Right atrium auricular region (tissue), 2 donors: Measurements from ENCODE around the gene S100A1. TPM values are rescaled to one million over a fixed set of nuclear protein-coding genes. Genes with fewer than 3 reads are reported as not detected.
A peak's percentile ranks its signal among the peaks of the same experiment; 100 is the strongest.

ENCODE experiments used
- DNase-seq: peaks from one replicate; pipeline ENCODE4 v3.0.0-alpha.2; 2019; ENCODE audit warnings: low spot score
- H3K27ac ChIP-seq, 2 donors: fragments of 200-600 bp; sonication (generic); 1 replicate in 1 of 2; 2 replicates in 1 of 2; pipeline ENCODE4 v1.5.1; 2016 to 2019
- H3K27me3 ChIP-seq, 2 donors: fragments of 200-600 bp; sonication (generic); one replicate each; pipeline versions ENCODE4 v1.5.1 to v1.6.0; 2017 to 2019
- H3K36me3 ChIP-seq: fragments of 200-600 bp; sonication (generic); one replicate; pipeline ENCODE4 v1.5.1; 2016
- H3K4me1 ChIP-seq, 2 donors: fragments of 200-600 bp; sonication (generic); one replicate each; pipeline versions ENCODE4 v1.5.1 to v1.6.0; 2017 to 2019
- H3K4me3 ChIP-seq, 2 donors: fragments of 200-600 bp; sonication (generic); 1 replicate in 1 of 2; 2 replicates in 1 of 2; pipeline ENCODE4 v1.5.1; 2017 to 2019; ENCODE audit warnings: mild to moderate bottlenecking in 1 of 2, moderate library complexity in 1 of 2
- H3K9me3 ChIP-seq, 2 donors: fragments of 200-600 bp; sonication (generic); one replicate each; pipeline ENCODE4 v1.5.1; 2019
- total RNA-seq, 2 donors: library from RNA; depleted of rRNA; stranded (reverse); fragments of >200 nt; gene quantifications; one replicate each; pipeline ENCODE4 v1.1.0, GENCODE V29; 2016
- TF ChIP-seq, protein P1 (sequence below), 2 donors: fragments of 200-600 bp; sonication (generic); IDR thresholded peaks; one replicate each; pipeline ENCODE4 v1.5.1; 2019; ENCODE audit warnings: antibody characterized with exemption in 2 of 2

S100A1 gene
- total RNA-seq, 2 donors from 2014 or later, result 965 to 2,413 TPM

DNA sequence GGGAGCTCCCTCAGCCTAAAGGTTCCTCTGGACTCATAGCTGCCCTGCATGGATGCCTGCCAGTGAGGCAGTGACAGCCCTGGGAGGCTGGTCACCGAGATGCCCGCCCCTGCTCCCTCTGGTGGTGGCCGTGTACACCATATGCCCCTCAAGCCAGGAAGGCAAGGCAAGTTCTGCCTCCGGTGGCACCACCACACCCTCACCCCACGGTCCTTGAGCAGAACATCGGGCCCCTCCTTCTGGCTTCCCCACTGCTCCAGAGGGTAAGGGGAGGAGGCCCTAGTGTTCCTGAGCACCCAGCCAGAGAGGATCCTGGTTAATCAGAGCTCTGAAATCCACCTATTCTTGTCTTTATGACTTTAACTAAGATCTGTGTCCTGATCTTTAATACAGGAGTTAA, 10.6 kb upstream of the S100A1 start:
- Histone ChIP-seq H3K27ac (peak overlapping the region; percentile 68 to 70), H3K4me3 (no peak overlapping the region), H3K27me3 (no peaks in the 10 kb centered on the region), H3K9me3 (no peaks in the 10 kb centered on the region), H3K4me1 (peaks cover 0 to 34% of the 10 kb centered on the region in 2 donors), H3K36me3 (peaks cover 30% of the 10 kb centered on the region)
- TF ChIP-seq, protein P1, sequence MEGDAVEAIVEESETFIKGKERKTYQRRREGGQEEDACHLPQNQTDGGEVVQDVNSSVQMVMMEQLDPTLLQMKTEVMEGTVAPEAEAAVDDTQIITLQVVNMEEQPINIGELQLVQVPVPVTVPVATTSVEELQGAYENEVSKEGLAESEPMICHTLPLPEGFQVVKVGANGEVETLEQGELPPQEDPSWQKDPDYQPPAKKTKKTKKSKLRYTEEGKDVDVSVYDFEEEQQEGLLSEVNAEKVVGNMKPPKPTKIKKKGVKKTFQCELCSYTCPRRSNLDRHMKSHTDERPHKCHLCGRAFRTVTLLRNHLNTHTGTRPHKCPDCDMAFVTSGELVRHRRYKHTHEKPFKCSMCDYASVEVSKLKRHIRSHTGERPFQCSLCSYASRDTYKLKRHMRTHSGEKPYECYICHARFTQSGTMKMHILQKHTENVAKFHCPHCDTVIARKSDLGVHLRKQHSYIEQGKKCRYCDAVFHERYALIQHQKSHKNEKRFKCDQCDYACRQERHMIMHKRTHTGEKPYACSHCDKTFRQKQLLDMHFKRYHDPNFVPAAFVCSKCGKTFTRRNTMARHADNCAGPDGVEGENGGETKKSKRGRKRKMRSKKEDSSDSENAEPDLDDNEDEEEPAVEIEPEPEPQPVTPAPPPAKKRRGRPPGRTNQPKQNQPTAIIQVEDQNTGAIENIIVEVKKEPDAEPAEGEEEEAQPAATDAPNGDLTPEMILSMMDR (IDR thresholded peaks at IDR 0.05), result peak; percentile 67 to 78
- DNase-seq, result peak; percentile 92

DNA sequence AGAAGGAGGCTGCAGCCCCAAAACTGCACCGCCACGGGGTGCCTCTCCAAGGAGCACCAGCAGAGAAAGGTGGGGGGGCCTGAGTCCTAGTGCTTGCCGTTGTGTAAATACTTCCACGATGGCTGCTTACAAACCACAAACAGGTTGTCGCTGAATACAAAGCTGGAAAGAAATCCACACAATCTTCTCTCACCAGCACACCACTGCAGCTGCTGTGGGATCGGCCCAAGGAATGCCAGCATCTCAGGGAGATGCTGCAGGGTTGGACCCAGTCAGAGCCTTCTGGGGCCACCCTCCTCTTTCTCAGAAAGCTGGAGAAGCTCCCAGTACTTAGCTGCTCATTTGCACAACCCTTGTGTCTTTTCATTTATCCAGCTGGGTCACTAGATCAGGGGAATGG, 9.1 kb upstream of the S100A1 start:
- Histone ChIP-seq H3K36me3 (peaks cover 41% of the 10 kb centered on the region), H3K27ac (no peak overlapping the region), H3K4me1 (peaks cover 0 to 33% of the 10 kb centered on the region in 2 donors), H3K9me3 (no peaks in the 10 kb centered on the region), H3K27me3 (no peaks in the 10 kb centered on the region), H3K4me3 (no peak overlapping the region)
- DNase-seq, result no peak
- TF ChIP-seq, protein P1 (IDR thresholded peaks at IDR 0.05), result no peak

DNA sequence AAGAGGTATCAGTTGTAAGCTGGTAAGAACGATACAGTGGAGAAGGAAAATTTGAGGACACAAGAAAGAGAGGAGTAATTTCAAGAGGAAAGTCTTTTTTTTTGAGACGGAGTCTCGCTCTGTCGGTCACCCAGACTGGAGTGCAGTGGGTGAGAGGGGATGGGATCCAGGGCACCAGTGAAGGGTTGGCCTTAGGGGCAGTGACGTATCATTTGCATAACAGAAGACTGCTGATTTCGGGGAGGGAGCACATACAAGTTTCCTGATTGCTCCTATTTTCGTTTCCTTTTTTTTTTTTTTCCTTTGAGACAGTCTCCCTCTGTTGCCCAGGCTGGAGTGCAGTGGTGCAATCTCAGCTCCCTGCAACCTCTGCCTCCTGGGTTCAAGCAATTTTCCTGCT, 5.1 kb upstream of the S100A1 start:
- Histone ChIP-seq H3K36me3 (peaks cover 41% of the 10 kb centered on the region), H3K27me3 (no peaks in the 10 kb centered on the region), H3K4me3 (no peak overlapping the region), H3K9me3 (no peaks in the 10 kb centered on the region), H3K4me1 (peaks cover 0 to 46% of the 10 kb centered on the region in 2 donors), H3K27ac (no peak overlapping the region)
- DNase-seq, result no peak
- TF ChIP-seq, protein P1 (IDR thresholded peaks at IDR 0.05), result no peak

DNA sequence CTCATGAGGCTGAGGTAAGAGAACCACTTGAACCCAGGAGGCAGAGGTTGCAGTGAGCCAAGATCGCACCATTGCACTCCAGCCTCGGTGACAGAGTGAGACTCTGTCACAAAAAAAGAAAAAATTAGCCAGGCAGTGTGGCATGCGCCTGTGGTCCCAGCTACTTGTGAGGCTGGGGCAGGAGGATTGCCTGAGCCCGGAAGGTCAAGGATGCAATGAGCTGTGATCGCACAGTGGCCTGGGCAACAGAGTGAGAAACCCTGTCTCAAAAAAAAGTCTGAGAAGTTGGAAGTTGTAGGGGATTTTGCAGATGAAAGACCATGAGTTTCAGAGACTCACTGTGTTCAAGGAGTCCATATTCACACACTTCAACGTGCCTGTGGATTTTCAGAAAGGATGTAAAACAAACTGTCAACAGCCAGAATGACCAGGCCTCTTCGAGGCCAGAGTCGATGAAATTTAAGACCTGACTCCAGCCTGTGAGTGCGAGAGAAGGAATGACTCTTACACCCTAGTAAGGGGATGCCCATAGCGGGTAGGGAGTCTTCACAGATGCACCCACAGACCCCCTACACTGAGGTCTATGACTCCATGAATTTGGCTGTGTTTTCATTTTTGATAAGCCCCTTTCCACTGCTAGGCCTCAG, 3.1 kb upstream of the S100A1 start:
- TF ChIP-seq, protein P1 (IDR thresholded peaks at IDR 0.05), result no peak
- H3K27me3 ChIP-seq, result no peaks in the 10 kb centered on the region
- peak overlapping the region; percentile 96 to 97 for H3K27ac ChIP-seq
- H3K36me3 ChIP-seq, result peaks cover 24% of the 10 kb centered on the region
- peaks cover 0 to 58% of the 10 kb centered on the region in 2 donors for H3K4me1 ChIP-seq
- no peaks in the 10 kb centered on the region for H3K9me3 ChIP-seq
- no peak for DNase-seq
- H3K4me3 ChIP-seq, result no peak overlapping the region

DNA sequence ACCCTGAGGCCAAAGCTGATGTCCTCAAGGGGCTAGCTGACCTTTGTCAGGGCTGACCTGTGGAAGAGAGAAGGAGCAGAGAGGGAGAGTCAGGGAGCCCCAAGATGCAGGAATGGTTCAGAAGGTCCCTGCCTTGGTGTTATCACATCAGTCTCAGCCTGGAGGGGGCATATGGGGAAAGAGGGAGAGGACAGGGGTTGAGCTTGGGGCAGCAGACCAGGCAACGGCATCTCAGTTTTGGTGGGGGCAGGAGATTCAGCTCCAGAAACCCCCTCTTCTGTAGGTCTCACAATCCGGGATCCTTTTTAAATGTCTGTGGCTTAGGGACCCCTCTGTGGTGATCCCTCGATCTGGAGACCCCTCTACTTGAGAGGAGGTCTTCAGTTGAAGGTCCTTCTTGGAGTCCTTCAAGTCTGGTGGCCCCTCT, 1.7 kb upstream of the S100A1 start:
- peaks cover 0 to 71% of the 10 kb centered on the region in 2 donors for H3K4me1 ChIP-seq
- H3K36me3 ChIP-seq, result peaks cover 18% of the 10 kb centered on the region
- no peaks in the 10 kb centered on the region for H3K27me3 ChIP-seq
- TF ChIP-seq, protein P1 (IDR thresholded peaks at IDR 0.05), result no peak
- DNase-seq, result no peak
- peak overlapping the region; percentile 50 to 66 for H3K4me3 ChIP-seq
- no peaks in the 10 kb centered on the region for H3K9me3 ChIP-seq
- H3K27ac ChIP-seq, result peak overlapping the region; percentile 96 to 97
